Neuronal stem cell (in vitro differentiated cells): ENCODE results near the gene ZBTB18.

Experiments
- DNase-seq: peaks from one replicate; pipeline ENCODE4 v3.0.0-alpha.2; 2013; ENCODE audit warnings: low spot score
- H2AFZ ChIP-seq: one replicate; pipeline ENCODE4 v1.6.1; 2013; ENCODE audit warnings: mild to moderate bottlenecking, low read length, inconsistent platforms
- H2AK5ac ChIP-seq: 2 replicates; pipeline ENCODE4 v1.6.1; 2013; ENCODE audit warnings: low read depth, mild to moderate bottlenecking, inconsistent platforms, low read length, moderate library complexity, mixed read lengths
- H2BK120ac ChIP-seq: 2 replicates; pipeline ENCODE4 v1.6.1; 2013; ENCODE audit warnings: low read depth, mild to moderate bottlenecking, inconsistent platforms, low read length, moderate library complexity, mixed read lengths
- H2BK12ac ChIP-seq: one replicate; pipeline ENCODE4 v1.6.1; 2013; ENCODE audit warnings: low read length, inconsistent platforms
- H2BK15ac ChIP-seq: 2 replicates; pipeline ENCODE4 v1.6.1; 2013; ENCODE audit warnings: mild to moderate bottlenecking, low read length, inconsistent platforms, mixed read lengths
- H2BK5ac ChIP-seq: one replicate; pipeline ENCODE4 v1.6.1; 2013; ENCODE audit warnings: inconsistent platforms, mild to moderate bottlenecking, low read length, moderate library complexity
- H3K14ac ChIP-seq: one replicate; pipeline ENCODE4 v1.6.1; 2013; ENCODE audit warnings: low read length, inconsistent platforms
- H3K18ac ChIP-seq: 2 replicates; pipeline ENCODE4 v1.6.1; 2013; ENCODE audit warnings: low read length, inconsistent platforms
- H3K23ac ChIP-seq: 2 replicates; pipeline ENCODE4 v1.6.1; 2013; ENCODE audit warnings: low read depth, mild to moderate bottlenecking, mixed read lengths, low read length, inconsistent platforms; ENCODE audit not compliant: poor library complexity
- H3K27ac ChIP-seq: replicated peaks from 3 replicates; pipeline ENCODE4 v1.5.1; 2013; ENCODE audit warnings: low read length, inconsistent platforms
- H3K27me3 ChIP-seq, 3 experiments: 2 replicates each; pipeline ENCODE4 v1.6.1; 2013; ENCODE audit warnings: low read length in 3 of 3, mild to moderate bottlenecking in 2 of 3, inconsistent platforms in 1 of 3, low read depth in 1 of 3, mixed read lengths in 1 of 3, moderate library complexity in 1 of 3; ENCODE audit not compliant: control insufficient read depth in 3 of 3, insufficient read depth in 3 of 3
- H3K36me3 ChIP-seq, 2 donors: replicated peaks in 1 of 2; 2 replicates each; pipeline ENCODE4 v1.6.1; 2013; ENCODE audit warnings: low read length in 2 of 2; ENCODE audit not compliant: control insufficient read depth in 2 of 2, insufficient read depth in 2 of 2
- H3K4ac ChIP-seq: 2 replicates; pipeline ENCODE4 v1.6.1; 2013; ENCODE audit warnings: inconsistent platforms, mild to moderate bottlenecking, low read length, moderate library complexity
- H3K4me1 ChIP-seq, 2 donors: 1 replicate in 1 of 2; 2 replicates in 1 of 2; pipeline ENCODE4 v1.6.1; 2013; ENCODE audit warnings: low read length in 2 of 2, low read depth in 1 of 2; ENCODE audit not compliant: control insufficient read depth in 2 of 2, insufficient read depth in 1 of 2
- H3K4me2 ChIP-seq: one replicate; pipeline ENCODE4 v1.6.1; 2013; ENCODE audit warnings: mild to moderate bottlenecking, low read length, inconsistent platforms; ENCODE audit not compliant: insufficient read depth, poor library complexity, severe bottlenecking
- H3K4me3 ChIP-seq, 2 donors: 2 replicates each; pipeline ENCODE4 v1.5.1; 2013; ENCODE audit warnings: low read length in 2 of 2, mild to moderate bottlenecking in 2 of 2, inconsistent platforms in 1 of 2, moderate library complexity in 1 of 2
- H3K79me1 ChIP-seq: one replicate; pipeline ENCODE4 v1.6.1; 2013; ENCODE audit warnings: low read depth, mild to moderate bottlenecking, inconsistent platforms, low read length, moderate library complexity
- H3K9ac ChIP-seq: one replicate; pipeline ENCODE4 v1.6.1; 2013; ENCODE audit warnings: mild to moderate bottlenecking, low read depth, low read length, inconsistent platforms; ENCODE audit not compliant: poor library complexity
- H3K9me3 ChIP-seq, 2 donors: replicated peaks in 1 of 2; 2 replicates each; pipeline versions ENCODE3 to v1.6.1; 2013; ENCODE audit warnings: low read length in 2 of 2, mild to moderate bottlenecking in 2 of 2, inconsistent platforms in 1 of 2, low read depth in 1 of 2, mixed read lengths in 1 of 2, moderate library complexity in 1 of 2; ENCODE audit not compliant: control insufficient read depth in 2 of 2, insufficient read depth in 1 of 2
- H4K8ac ChIP-seq: one replicate; pipeline ENCODE4 v1.6.1; 2013; ENCODE audit warnings: low read depth, mild to moderate bottlenecking, inconsistent platforms, low read length, moderate library complexity
- H4K91ac ChIP-seq: one replicate; pipeline ENCODE4 v1.6.1; 2013; ENCODE audit warnings: low read length, low read depth, mild to moderate bottlenecking, inconsistent platforms; ENCODE audit not compliant: poor library complexity
- WGBS, 2 donors: extraction: QIAGEN DNeasy Blood & Tissue Kit; methylation state at CpG; one replicate each; pipeline ENCODE4 v1.1.7; 2013; ENCODE audit warnings: missing lambda C conversion rate in 2 of 2, mixed read lengths in 1 of 2; ENCODE audit not compliant: insufficient read length in 2 of 2, insufficient replicate concordance in 1 of 2; ENCODE audit errors: extremely low coverage in 2 of 2; 5-methylcytosine and 5-hydroxymethylcytosine counted together

The ZBTB18 gene

GRCh38 chr1:244092293-244092963, 41.3 kb downstream of the ZBTB18 start:
- peak overlapping the region; percentile 1 for H2AFZ ChIP-seq
- no peak overlapping the region for H2BK12ac ChIP-seq
- no peaks in the 10 kb centered on the region for H3K9me3 ChIP-seq
- H2BK120ac ChIP-seq, result no peak overlapping the region
- H2BK15ac ChIP-seq, result no peak overlapping the region
- no peaks in the 10 kb centered on the region for H3K27me3 ChIP-seq
- no peak overlapping the region for H3K4ac ChIP-seq
- no peak overlapping the region for H3K23ac ChIP-seq
- DNase-seq, result no peak
- H3K4me2 ChIP-seq, result no peak overlapping the region
- H3K9ac ChIP-seq, result no peak overlapping the region
- H3K36me3 ChIP-seq, result no peaks in the 10 kb centered on the region
- H3K27ac ChIP-seq, result no peak overlapping the region
- no peak overlapping the region for H3K4me3 ChIP-seq
- H3K4me1 ChIP-seq, result peaks cover 8 to 10% of the 10 kb centered on the region in 2 donors
- H2BK5ac ChIP-seq, result no peak overlapping the region
- H4K91ac ChIP-seq, result no peak overlapping the region
- no peaks in the 10 kb centered on the region for H3K79me1 ChIP-seq
- no peak overlapping the region for H4K8ac ChIP-seq
- 100% methylated on average over 3 of the region's 6 CpGs; no CpG with 5 or more reads in 1 of the 2 donors for whole genome bisulfite sequencing, 2 donors
- H3K18ac ChIP-seq, result no peak overlapping the region
- no peak overlapping the region for H2AK5ac ChIP-seq
- H3K14ac ChIP-seq, result no peak overlapping the region

DNA sequence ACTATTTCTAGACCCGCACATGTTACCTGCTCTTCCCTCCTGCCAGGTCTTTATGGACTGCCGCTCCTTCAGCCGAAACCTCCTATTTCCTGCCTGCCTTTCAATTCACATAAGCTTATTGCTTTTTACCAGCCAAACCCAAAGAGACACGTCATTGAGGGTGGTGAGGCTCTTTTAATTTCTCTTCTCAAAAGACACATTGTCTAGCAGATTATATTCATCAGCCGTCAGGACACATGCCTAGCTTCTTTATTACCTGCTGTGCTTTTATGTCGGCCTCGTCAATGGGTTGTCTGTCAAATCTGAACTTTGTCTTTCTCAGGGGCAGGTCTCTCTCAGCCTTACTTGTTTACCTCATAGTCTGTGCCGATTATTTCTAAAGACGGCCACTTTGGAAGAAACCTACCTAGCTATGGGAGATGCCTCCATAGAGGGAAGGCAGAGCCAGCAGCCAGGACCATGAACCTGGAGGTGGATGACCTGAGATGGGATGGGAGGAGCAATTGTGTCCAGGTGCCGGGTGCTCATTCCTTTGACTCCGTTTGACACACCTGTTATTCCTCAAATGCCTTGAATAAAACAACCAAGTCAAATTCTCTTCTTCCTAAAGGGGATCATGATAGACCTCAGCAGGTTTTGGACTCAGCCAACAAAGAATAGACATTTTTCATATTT, 42.0 kb downstream of the ZBTB18 start:
- WGBS, 2 donors, result no CpG with 5 or more reads among the region's 11 CpGs

DNA sequence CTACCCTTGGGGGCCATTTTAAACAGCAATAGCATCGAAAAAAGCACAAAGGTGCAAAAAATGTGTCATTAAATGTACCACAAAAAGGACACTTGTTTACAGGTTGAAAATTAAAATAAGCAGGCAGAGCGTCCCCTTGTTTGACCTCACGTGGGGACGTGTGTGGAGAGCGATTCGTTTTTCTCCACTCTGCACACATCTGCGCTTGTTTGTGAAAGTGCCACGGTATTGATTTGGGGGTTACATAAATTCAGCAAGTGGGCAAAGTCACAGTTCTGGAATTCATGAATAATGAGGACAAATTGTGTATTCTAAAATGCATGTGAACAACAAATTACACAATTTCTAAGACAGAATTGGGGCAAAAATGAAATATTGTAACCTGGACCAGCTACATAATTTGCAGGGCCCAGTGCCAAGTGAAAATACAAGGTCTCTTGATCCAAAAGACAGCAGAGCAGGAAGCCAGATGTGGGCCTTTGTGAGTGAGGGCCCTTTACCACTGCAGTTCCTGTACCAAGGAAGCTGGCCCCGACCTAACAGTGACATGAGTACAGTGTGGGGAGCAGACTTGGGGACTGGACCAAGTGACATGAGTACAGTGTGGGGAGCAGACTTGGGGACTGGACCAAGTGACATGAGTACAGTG, 43.9 kb downstream of the ZBTB18 start:
- Histone ChIP-seq H3K4me2 (no peak overlapping the region), H3K4ac (no peak overlapping the region), H2BK5ac (no peak overlapping the region), H3K27ac (no peak overlapping the region), H2AK5ac (no peak overlapping the region), H3K23ac (no peak overlapping the region), H2BK120ac (no peak overlapping the region), H3K4me3 (no peak overlapping the region), H3K18ac (no peak overlapping the region), H3K9ac (no peak overlapping the region), H4K8ac (no peak overlapping the region), H2BK12ac (no peak overlapping the region), H4K91ac (no peak overlapping the region), H3K14ac (no peak overlapping the region), H2AFZ (no peak overlapping the region), H3K27me3 (no peaks in the 10 kb centered on the region), H3K9me3 (peaks cover 0 to 7% of the 10 kb centered on the region in 2 donors), H3K4me1 (peaks cover 8 to 11% of the 10 kb centered on the region in 2 donors), H3K79me1 (no peaks in the 10 kb centered on the region), H3K36me3 (no peaks in the 10 kb centered on the region), H2BK15ac (no peak overlapping the region)
- WGBS, 2 donors, result no CpG with 5 or more reads among the region's 9 CpGs
- no peak for DNase-seq

More for the DNA sequence above, 42.0 kb downstream of the ZBTB18 start:
- Histone ChIP-seq H4K8ac (no peak overlapping the region), H3K9me3 (no peaks in the 10 kb centered on the region), H2BK120ac (no peak overlapping the region), H3K4me3 (no peak overlapping the region), H3K14ac (no peak overlapping the region), H3K9ac (no peak overlapping the region), H2AK5ac (no peak overlapping the region), H3K4me2 (no peak overlapping the region), H3K36me3 (no peaks in the 10 kb centered on the region), H3K27me3 (no peaks in the 10 kb centered on the region), H3K27ac (no peak overlapping the region), H2BK5ac (no peak overlapping the region), H3K4me1 (peaks cover 8 to 11% of the 10 kb centered on the region in 2 donors), H3K4ac (no peak overlapping the region), H2BK15ac (no peak overlapping the region), H2AFZ (peak overlapping the region; percentile 1), H2BK12ac (no peak overlapping the region), H4K91ac (no peak overlapping the region), H3K79me1 (no peaks in the 10 kb centered on the region), H3K18ac (no peak overlapping the region), H3K23ac (no peak overlapping the region)
- no peak for DNase-seq

DNA sequence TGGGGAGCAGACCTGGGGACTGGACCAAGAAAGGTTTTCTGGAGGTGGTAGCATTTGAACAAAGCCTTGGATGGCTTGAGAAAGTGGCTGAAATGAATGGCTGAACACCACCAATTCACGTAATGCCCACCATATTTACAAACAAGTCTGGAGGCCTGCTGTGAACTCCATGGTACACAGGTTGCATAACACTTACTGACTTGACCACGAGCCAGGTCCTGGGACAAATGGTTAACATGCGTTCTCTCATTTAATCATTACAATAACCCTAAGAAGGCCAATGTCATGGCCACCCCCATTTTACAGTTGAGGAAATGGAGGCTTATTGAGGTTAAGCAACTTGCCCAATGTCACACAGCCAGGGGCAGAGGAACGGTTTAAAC, 44.4 kb downstream of the ZBTB18 start:
- Histone ChIP-seq H2BK5ac (no peak overlapping the region), H3K14ac (no peak overlapping the region), H3K27me3 (no peaks in the 10 kb centered on the region), H2AFZ (no peak overlapping the region), H2BK120ac (no peak overlapping the region), H3K36me3 (no peaks in the 10 kb centered on the region), H2AK5ac (no peak overlapping the region), H3K27ac (no peak overlapping the region), H3K9ac (no peak overlapping the region), H4K8ac (no peak overlapping the region), H3K23ac (no peak overlapping the region), H3K79me1 (no peaks in the 10 kb centered on the region), H2BK12ac (no peak overlapping the region), H2BK15ac (no peak overlapping the region), H3K4me1 (peaks cover 8 to 12% of the 10 kb centered on the region in 2 donors), H3K4me2 (no peak overlapping the region), H3K18ac (no peak overlapping the region), H4K91ac (no peak overlapping the region), H3K4ac (no peak overlapping the region), H3K9me3 (peaks cover 0 to 7% of the 10 kb centered on the region in 2 donors), H3K4me3 (no peak overlapping the region)
- no peak for DNase-seq
- WGBS, 2 donors, result no CpG with 5 or more reads among the region's 4 CpGs
